Activated T-helper 2 cell treated with anti-CD3 and anti-CD28 coated beads, Interferon-gamma antibody, Interleukin-2, Interleukin-4, amounts not matched to agents 10 μg/mL and 5 μg/mL and 100 μg/mL, durations not matched to agents 14 hours and 24 hours and 36 hours (primary cell): ENCODE results near the gene LRRC71. TPM values are rescaled to one million over a fixed set of nuclear protein-coding genes. Genes with fewer than 3 reads are reported as not detected.
A peak's percentile ranks its signal among the peaks of the same experiment; 100 is the strongest.

ENCODE experiments used
- DNase-seq: peaks from one replicate; pipeline ENCODE4 v3.0.0; 2021; ENCODE audit warnings: low spot score
- H3K27ac Mint-ChIP-seq: one replicate; pipeline ENCODE4 v1.8.0; 2021; ENCODE audit warnings: mixed read lengths
- H3K27me3 Mint-ChIP-seq: one replicate; pipeline ENCODE4 v1.8.0; 2021; ENCODE audit warnings: low read depth, mixed read lengths
- H3K36me3 Mint-ChIP-seq: one replicate; pipeline ENCODE4 v1.8.0; 2021; ENCODE audit warnings: low read depth, mixed read lengths
- H3K4me1 Mint-ChIP-seq: one replicate; pipeline ENCODE4 v1.8.0; 2021; ENCODE audit warnings: low read depth, mixed read lengths
- H3K4me3 Mint-ChIP-seq: one replicate; pipeline ENCODE4 v1.8.0; 2021; ENCODE audit warnings: low read depth, mild to moderate bottlenecking, moderate library complexity, mixed read lengths
- H3K9me3 Mint-ChIP-seq: one replicate; pipeline ENCODE4 v1.8.0; 2021; ENCODE audit warnings: mixed read lengths
- intact Hi-C: fragments of 100-400 bp; cut with micrococcal nuclease; formaldehyde crosslinking; loops from one replicate; pipeline ENCODE4 v1.15.1; 2023
- total RNA-seq: library from RNA; stranded (reverse); gene quantifications from 2 replicates; pipeline ENCODE4 v1.2.3, GENCODE V29; 2022

The LRRC71 gene
- total RNA-seq, 1 donor from 2014 or later, result not detected

- H3K9me3 Mint-ChIP-seq, result no peaks in the 10 kb centered on the region
- peaks cover 14% of the 10 kb centered on the region for H3K27me3 Mint-ChIP-seq
- no peak overlapping the region for H3K4me3 Mint-ChIP-seq
- H3K36me3 Mint-ChIP-seq, result no peaks in the 10 kb centered on the region
- DNase-seq, result no peak
- H3K27ac Mint-ChIP-seq, result no peak overlapping the region
- intact Hi-C loops, result no loop called here
- peaks cover 7% of the 10 kb centered on the region for H3K4me1 Mint-ChIP-seq
Observed at GRCh38 chr1:156903328-156904091, 16.9 kb upstream of the LRRC71 start.

- H3K36me3 Mint-ChIP-seq, result no peaks in the 10 kb centered on the region
- no peaks in the 10 kb centered on the region for H3K9me3 Mint-ChIP-seq
- H3K4me1 Mint-ChIP-seq, result peaks cover 6% of the 10 kb centered on the region
- DNase-seq, result no peak
- H3K4me3 Mint-ChIP-seq, result no peak overlapping the region
- H3K27me3 Mint-ChIP-seq, result peaks cover 7% of the 10 kb centered on the region
- H3K27ac Mint-ChIP-seq, result no peak overlapping the region
- intact Hi-C loops, result no loop called here
Observed at GRCh38 chr1:156904187-156904959, 16.1 kb upstream of the LRRC71 start.

GRCh38 chr1:156905176-156905575 lies 15.3 kb upstream of the LRRC71 start:
- Mint-ChIP-seq H3K4me1 (peaks cover 6% of the 10 kb centered on the region), H3K36me3 (no peaks in the 10 kb centered on the region), H3K9me3 (no peaks in the 10 kb centered on the region), H3K27me3 (peaks cover 7% of the 10 kb centered on the region), H3K4me3 (no peak overlapping the region), H3K27ac (no peak overlapping the region)
- DNase-seq, result no peak
- intact Hi-C loops, result no loop called here

- peaks cover 6% of the 10 kb centered on the region for H3K4me1 Mint-ChIP-seq
- no peak overlapping the region for H3K27ac Mint-ChIP-seq
- H3K9me3 Mint-ChIP-seq, result no peaks in the 10 kb centered on the region
- H3K27me3 Mint-ChIP-seq, result peaks cover 5% of the 10 kb centered on the region
- DNase-seq, result no peak
- H3K4me3 Mint-ChIP-seq, result no peak overlapping the region
- H3K36me3 Mint-ChIP-seq, result no peaks in the 10 kb centered on the region
- intact Hi-C loops, result no loop called here
Observed at GRCh38 chr1:156905651-156906050, 14.8 kb upstream of the LRRC71 start.

GRCh38 chr1:156906206-156906906 lies 14.1 kb upstream of the LRRC71 start:
- Mint-ChIP-seq H3K4me1 (peaks cover 6% of the 10 kb centered on the region), H3K36me3 (no peaks in the 10 kb centered on the region), H3K4me3 (no peak overlapping the region), H3K27ac (no peak overlapping the region), H3K9me3 (no peaks in the 10 kb centered on the region), H3K27me3 (peaks cover 9% of the 10 kb centered on the region)
- intact Hi-C loops, result no loop called here
- no peak for DNase-seq

- peaks cover 8% of the 10 kb centered on the region for H3K4me1 Mint-ChIP-seq
- no peaks in the 10 kb centered on the region for H3K36me3 Mint-ChIP-seq
- intact Hi-C loops, result no loop called here
- no peak overlapping the region for H3K4me3 Mint-ChIP-seq
- DNase-seq, result no peak
- H3K27ac Mint-ChIP-seq, result no peak overlapping the region
- peaks cover 8% of the 10 kb centered on the region for H3K27me3 Mint-ChIP-seq
- no peaks in the 10 kb centered on the region for H3K9me3 Mint-ChIP-seq
Observed at GRCh38 chr1:156908541-156908940, 11.9 kb upstream of the LRRC71 start.

- Mint-ChIP-seq H3K36me3 (no peaks in the 10 kb centered on the region), H3K4me3 (no peak overlapping the region), H3K27me3 (peaks cover 8% of the 10 kb centered on the region), H3K27ac (no peak overlapping the region), H3K4me1 (peaks cover 8% of the 10 kb centered on the region), H3K9me3 (no peaks in the 10 kb centered on the region)
- DNase-seq, result no peak
- intact Hi-C loops, result no loop called here
Observed at GRCh38 chr1:156908955-156909354, 11.5 kb upstream of the LRRC71 start.

- intact Hi-C loops, result no loop called here
Observed at GRCh38 chr1:156909671-156910070, 10.8 kb upstream of the LRRC71 start.

GRCh38 chr1:156910309-156910782 lies 10.1 kb upstream of the LRRC71 start:
- peaks cover 8% of the 10 kb centered on the region for H3K4me1 Mint-ChIP-seq
- no peaks in the 10 kb centered on the region for H3K9me3 Mint-ChIP-seq
- H3K27me3 Mint-ChIP-seq, result peaks cover 8% of the 10 kb centered on the region
- intact Hi-C loops, result no loop called here
- H3K36me3 Mint-ChIP-seq, result no peaks in the 10 kb centered on the region
- DNase-seq, result peak; percentile 51
- H3K4me3 Mint-ChIP-seq, result no peak overlapping the region
- no peak overlapping the region for H3K27ac Mint-ChIP-seq

More at GRCh38 chr1:156909671-156910070, 10.8 kb upstream of the LRRC71 start:
- no peak for DNase-seq
- H3K36me3 Mint-ChIP-seq, result no peaks in the 10 kb centered on the region
- H3K4me3 Mint-ChIP-seq, result no peak overlapping the region
- peaks cover 8% of the 10 kb centered on the region for H3K4me1 Mint-ChIP-seq
- H3K9me3 Mint-ChIP-seq, result no peaks in the 10 kb centered on the region
- peaks cover 8% of the 10 kb centered on the region for H3K27me3 Mint-ChIP-seq
- H3K27ac Mint-ChIP-seq, result no peak overlapping the region

- no peaks in the 10 kb centered on the region for H3K36me3 Mint-ChIP-seq
- no peak overlapping the region for H3K27ac Mint-ChIP-seq
- peaks cover 14% of the 10 kb centered on the region for H3K27me3 Mint-ChIP-seq
- H3K4me3 Mint-ChIP-seq, result no peak overlapping the region
- H3K9me3 Mint-ChIP-seq, result no peaks in the 10 kb centered on the region
- no peak for DNase-seq
- H3K4me1 Mint-ChIP-seq, result peaks cover 8% of the 10 kb centered on the region
- intact Hi-C loops, result no loop called here
Observed at GRCh38 chr1:156911577-156912298, 8.7 kb upstream of the LRRC71 start.

GRCh38 chr1:156912310-156912709 lies 8.1 kb upstream of the LRRC71 start:
- intact Hi-C loops, result no loop called here
- Mint-ChIP-seq H3K36me3 (no peaks in the 10 kb centered on the region), H3K27me3 (peaks cover 14% of the 10 kb centered on the region), H3K27ac (no peak overlapping the region), H3K9me3 (no peaks in the 10 kb centered on the region), H3K4me1 (peaks cover 3% of the 10 kb centered on the region), H3K4me3 (no peak overlapping the region)
- DNase-seq, result no peak
